OCI-LY1 (cell line): Measurements from ENCODE around the gene WWOX.

Experiments
- H2AFZ ChIP-seq: fragments of 200-600 bp; sonication (generic), shearing (Covaris generic); 2 replicates; pipeline ENCODE4 v1.6.0; 2014; ENCODE audit warnings: antibody characterized with exemption, mild to moderate bottlenecking, low read length
- H3F3A ChIP-seq: fragments of 200-600 bp; sonication (generic), shearing (Covaris generic); 2 replicates; pipeline ENCODE4 v1.6.0; 2014; ENCODE audit warnings: mild to moderate bottlenecking, antibody characterized with exemption, low read length, moderate library complexity; ENCODE audit not compliant: insufficient read depth
- H3K27ac ChIP-seq: fragments of 200-600 bp; sonication (generic); 2 replicates; pipeline ENCODE4 v1.5.1; 2014; ENCODE audit warnings: low read length, mixed run types, mild to moderate bottlenecking, low read depth; ENCODE audit not compliant: poor library complexity, severe bottlenecking
- H3K27me3 ChIP-seq: fragments of 200-600 bp; sonication (generic); 2 replicates; pipeline ENCODE4 v1.6.0; 2014; ENCODE audit warnings: antibody characterized with exemption, mild to moderate bottlenecking, low read length, moderate library complexity; ENCODE audit not compliant: insufficient read depth
- H3K36me3 ChIP-seq: fragments of 200-600 bp; sonication (generic); 2 replicates; pipeline ENCODE4 v1.6.1; 2014; ENCODE audit warnings: mild to moderate bottlenecking, antibody characterized with exemption, low read length, moderate library complexity, mixed read lengths; ENCODE audit not compliant: insufficient read depth
- H3K4me1 ChIP-seq: fragments of 200-600 bp; sonication (generic); 2 replicates; pipeline ENCODE4 v1.5.1; 2014; ENCODE audit warnings: mild to moderate bottlenecking, low read length, moderate library complexity; ENCODE audit not compliant: insufficient read depth, severe bottlenecking
- H3K4me2 ChIP-seq: fragments of 200-600 bp; sonication (generic), shearing (Covaris generic); 2 replicates; pipeline ENCODE4 v1.6.1; 2014; ENCODE audit warnings: low read length
- H3K4me3 ChIP-seq: fragments of 200-600 bp; sonication (generic); 2 replicates; pipeline ENCODE4 v1.5.1; 2014; ENCODE audit warnings: low read length, low read depth, mild to moderate bottlenecking, mixed read lengths; ENCODE audit not compliant: poor library complexity, severe bottlenecking
- H3K79me2 ChIP-seq: fragments of 200-600 bp; shearing (Covaris generic); 2 replicates; pipeline ENCODE4 v1.6.1; 2016; ENCODE audit warnings: mixed run types, low read length, mixed read lengths; ENCODE audit not compliant: insufficient read depth
- H3K9ac ChIP-seq: fragments of 200-600 bp; sonication (generic), shearing (Covaris generic); 2 replicates; pipeline ENCODE4 v1.6.1; 2014; ENCODE audit warnings: mild to moderate bottlenecking, low read length, mixed read lengths
- H3K9me2 ChIP-seq: fragments of 200-600 bp; sonication (generic), shearing (Covaris generic); 2 replicates; pipeline ENCODE4 v1.6.1; 2014; ENCODE audit warnings: low read depth, mild to moderate bottlenecking, low read length, mixed read lengths
- H3K9me3 ChIP-seq: fragments of 200-600 bp; shearing (Covaris generic); 2 replicates; pipeline ENCODE4 v1.6.1; 2014; ENCODE audit warnings: low read length, mixed read lengths
- H4K20me1 ChIP-seq: fragments of 200-600 bp; sonication (generic), shearing (Covaris generic); 2 replicates; pipeline ENCODE4 v1.6.0; 2016; ENCODE audit warnings: mild to moderate bottlenecking, low read length; ENCODE audit not compliant: insufficient read depth
- EZH2 ChIP-seq: fragments of 200-600 bp; sonication (generic), shearing (Covaris generic); IDR thresholded peaks from 2 replicates; pipeline ENCODE4 v1.8.0; 2017; ENCODE audit warnings: borderline replicate concordance, mixed run types, mild to moderate bottlenecking, antibody characterized with exemption, low read length, moderate library complexity, mixed read lengths
- TF ChIP-seq, protein P1 (sequence below): fragments of 200-600 bp; sonication (generic), shearing (Covaris generic); IDR thresholded peaks from 2 replicates; pipeline ENCODE4 v1.5.1; 2017; ENCODE audit warnings: mild to moderate bottlenecking, antibody characterized with exemption, low read length, moderate library complexity, mixed read lengths

The WWOX gene

GRCh38 chr16:79171504-79171903, 1072.0 kb downstream of the WWOX start:
- Histone ChIP-seq H3K9me3 (no peaks in the 10 kb centered on the region), H3K4me3 (no peak overlapping the region), H3K27me3 (no peaks in the 10 kb centered on the region), H4K20me1 (no peaks in the 10 kb centered on the region), H2AFZ (no peak overlapping the region), H3K4me1 (no peaks in the 10 kb centered on the region), H3K4me2 (no peak overlapping the region), H3K27ac (no peak overlapping the region), H3F3A (no peaks in the 10 kb centered on the region), H3K9ac (no peak overlapping the region), H3K9me2 (no peaks in the 10 kb centered on the region), H3K79me2 (no peaks in the 10 kb centered on the region), H3K36me3 (no peaks in the 10 kb centered on the region)
- TF ChIP-seq EZH2: no peak
- TF ChIP-seq, protein P1, sequence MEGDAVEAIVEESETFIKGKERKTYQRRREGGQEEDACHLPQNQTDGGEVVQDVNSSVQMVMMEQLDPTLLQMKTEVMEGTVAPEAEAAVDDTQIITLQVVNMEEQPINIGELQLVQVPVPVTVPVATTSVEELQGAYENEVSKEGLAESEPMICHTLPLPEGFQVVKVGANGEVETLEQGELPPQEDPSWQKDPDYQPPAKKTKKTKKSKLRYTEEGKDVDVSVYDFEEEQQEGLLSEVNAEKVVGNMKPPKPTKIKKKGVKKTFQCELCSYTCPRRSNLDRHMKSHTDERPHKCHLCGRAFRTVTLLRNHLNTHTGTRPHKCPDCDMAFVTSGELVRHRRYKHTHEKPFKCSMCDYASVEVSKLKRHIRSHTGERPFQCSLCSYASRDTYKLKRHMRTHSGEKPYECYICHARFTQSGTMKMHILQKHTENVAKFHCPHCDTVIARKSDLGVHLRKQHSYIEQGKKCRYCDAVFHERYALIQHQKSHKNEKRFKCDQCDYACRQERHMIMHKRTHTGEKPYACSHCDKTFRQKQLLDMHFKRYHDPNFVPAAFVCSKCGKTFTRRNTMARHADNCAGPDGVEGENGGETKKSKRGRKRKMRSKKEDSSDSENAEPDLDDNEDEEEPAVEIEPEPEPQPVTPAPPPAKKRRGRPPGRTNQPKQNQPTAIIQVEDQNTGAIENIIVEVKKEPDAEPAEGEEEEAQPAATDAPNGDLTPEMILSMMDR: no peak

DNA sequence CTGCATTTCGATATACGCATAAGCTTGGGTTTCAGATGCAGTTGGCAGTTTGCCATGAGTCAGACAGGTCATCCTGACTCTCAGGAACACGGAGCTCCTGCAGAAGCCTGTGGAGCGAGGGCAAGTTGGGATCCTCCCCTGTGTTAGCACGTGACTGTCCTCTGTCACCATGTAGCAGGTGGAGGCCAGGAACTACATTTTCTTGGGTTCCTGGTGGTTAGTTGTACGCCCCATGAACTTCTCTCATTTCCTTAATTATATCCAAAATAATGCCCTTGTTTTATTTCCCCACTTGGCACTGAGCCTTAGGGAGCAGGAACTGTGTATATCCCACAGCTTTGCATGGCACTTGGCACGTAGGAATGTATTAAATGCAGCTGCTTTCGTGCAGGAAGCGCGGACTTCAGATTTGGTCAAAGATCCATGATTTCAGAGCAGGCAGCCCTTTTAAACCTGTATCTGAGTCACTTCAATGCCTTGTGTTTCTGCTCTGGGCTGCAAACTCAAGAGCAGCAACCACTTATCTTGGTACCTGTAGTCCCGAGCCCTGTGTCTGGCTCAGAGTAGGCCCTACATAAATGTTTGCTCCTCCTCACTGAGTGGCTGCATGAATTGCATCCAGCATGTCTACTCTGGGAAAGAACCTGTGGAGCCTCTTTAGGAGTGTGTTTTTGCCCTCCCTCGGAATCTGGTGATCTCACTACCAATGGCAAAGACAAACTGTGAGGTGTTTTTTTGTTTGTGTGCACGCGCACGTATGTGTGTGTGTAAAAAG, 1072.7 kb downstream of the WWOX start:
- Histone ChIP-seq H3F3A (no peaks in the 10 kb centered on the region), H3K9me2 (no peaks in the 10 kb centered on the region), H3K9me3 (no peaks in the 10 kb centered on the region), H3K4me2 (no peak overlapping the region), H4K20me1 (no peaks in the 10 kb centered on the region), H3K9ac (no peak overlapping the region), H3K27ac (no peak overlapping the region), H2AFZ (no peak overlapping the region), H3K4me1 (no peaks in the 10 kb centered on the region), H3K4me3 (no peak overlapping the region), H3K36me3 (no peaks in the 10 kb centered on the region), H3K27me3 (no peaks in the 10 kb centered on the region), H3K79me2 (no peaks in the 10 kb centered on the region)
- no peak for TF ChIP-seq EZH2
- TF ChIP-seq, protein P1: no peak

GRCh38 chr16:79172976-79173500, 1073.6 kb downstream of the WWOX start:
- Histone ChIP-seq H3K4me1 (no peaks in the 10 kb centered on the region), H3K27ac (no peak overlapping the region), H3K9me2 (no peaks in the 10 kb centered on the region), H3K36me3 (no peaks in the 10 kb centered on the region), H3K4me2 (no peak overlapping the region), H4K20me1 (no peaks in the 10 kb centered on the region), H3K79me2 (no peaks in the 10 kb centered on the region), H2AFZ (no peak overlapping the region), H3F3A (no peaks in the 10 kb centered on the region), H3K9ac (no peak overlapping the region), H3K4me3 (no peak overlapping the region), H3K27me3 (no peaks in the 10 kb centered on the region), H3K9me3 (no peaks in the 10 kb centered on the region)
- TF ChIP-seq, protein P1: no peak
- no peak for TF ChIP-seq EZH2
